Hematopoietic multipotent progenitor cell treated with erythropoietin and hydrocortisone succinate and interleukin-3 and kit ligand, for 15 days (in vitro differentiated cells): ENCODE data around the gene TMED8.
"Not testable (repeated sequence)": the region's sequence is repeated elsewhere in the genome, so short reads cannot be mapped to it uniquely, and the experiment has no call there.

Experiments used
- DNase-seq: peaks from one replicate; pipeline ENCODE4 v3.0.0-alpha.2; 2015; ENCODE audit warnings: low spot score

The TMED8 gene

GRCh38 chr14:77322250-77322902, 54.5 kb downstream of the TMED8 start:
- DNase-seq, result no peak

GRCh38 chr14:77320238-77320935, 56.5 kb downstream of the TMED8 start, which contains the start of gene POMT2:
Gene POMT2 (minus strand): TSS chr14:77320883. CDS start chr14:77320681, 202 bp downstream.
- DNase-seq, result peak; percentile 91

- DNase-seq, result no peak
These were observed 57.5 kb downstream of the TMED8 start for GRCh38 chr14:77319422-77319821.

GRCh38 chr14:77318756-77319155, 58.1 kb downstream of the TMED8 start:
- not testable (repeated sequence) for DNase-seq

GRCh38 chr14:77318006-77318553, 58.8 kb downstream of the TMED8 start:
- DNase-seq, result no peak

- DNase-seq, result no peak
These were observed 60.0 kb downstream of the TMED8 start for GRCh38 chr14:77316872-77317301.

GRCh38 chr14:77316195-77316505, 60.7 kb downstream of the TMED8 start:
- no peak for DNase-seq

GRCh38 chr14:77314539-77315457, 62.1 kb downstream of the TMED8 start:
- DNase-seq, result no peak

- no peak for DNase-seq
These were observed 62.9 kb downstream of the TMED8 start for GRCh38 chr14:77314043-77314442.

GRCh38 chr14:77313371-77313770, 63.5 kb downstream of the TMED8 start:
- DNase-seq, result no peak

- DNase-seq, result no peak
These were observed 65.7 kb downstream of the TMED8 start for GRCh38 chr14:77311217-77311616.

- no peak for DNase-seq
These were observed 66.9 kb downstream of the TMED8 start for GRCh38 chr14:77310026-77310425.

- no peak for DNase-seq
These were observed 67.8 kb downstream of the TMED8 start for GRCh38 chr14:77309131-77309530.

- no peak for DNase-seq
These were observed 69.9 kb downstream of the TMED8 start for GRCh38 chr14:77306851-77307496.

- no peak for DNase-seq
These were observed 70.5 kb downstream of the TMED8 start for GRCh38 chr14:77306416-77306815.

- DNase-seq, result no peak
These were observed 71.2 kb downstream of the TMED8 start for GRCh38 chr14:77305696-77306095.

- peak; percentile 56 for DNase-seq
These were observed 73.3 kb downstream of the TMED8 start for GRCh38 chr14:77303417-77304156.

GRCh38 chr14:77302926-77303325, 74.0 kb downstream of the TMED8 start:
- DNase-seq, result peak; percentile 31

- peak; percentile 70 for DNase-seq
These were observed 75.8 kb downstream of the TMED8 start for GRCh38 chr14:77301103-77301502.

- DNase-seq, result no peak
These were observed 77.1 kb downstream of the TMED8 start for GRCh38 chr14:77299771-77300170.

GRCh38 chr14:77296906-77297305, 80.0 kb downstream of the TMED8 start:
- DNase-seq, result no peak
